IMR-90 (cell line): ENCODE data around the gene KCNS1. TPM values are rescaled to one million over a fixed set of nuclear protein-coding genes. Genes with fewer than 3 reads are reported as not detected.

Experiments
- ATAC-seq: fragments of 200-7000 bp; cut with Tn5 transposase; 2 replicates; pipeline ENCODE4 v1.9.1; 2020; ENCODE audit warnings: low read depth, mild to moderate bottlenecking, moderate library complexity
- BruUV-seq: library from RNA; stranded (reverse); fragments of 400-500 nt; replicated peaks from 2 replicates; lab custom pipeline; 2021; lab: Mats Ljungman, UMichigan
- CTCF ChIA-PET: fragments of 300-600 bp; formaldehyde crosslinking; extraction: SDS; loops from one replicate; lab custom pipeline; 2021; ENCODE audit warnings: antibody characterized with exemption; lab: Yijun Ruan, JAX
- POLR2A ChIA-PET: fragments of 300-600 bp; sonication (Branson Sonifier 250); formaldehyde crosslinking; loops from one replicate; lab custom pipeline; 2022; ENCODE audit warnings: antibody characterized with exemption; ENCODE audit not compliant: unreplicated experiment; lab: Charles Lee
- DNase-seq: peaks from one replicate; pipeline ENCODE4 v3.0.0; 2013
- H2AFZ ChIP-seq: replicated peaks from 2 replicates; pipeline ENCODE3; 2013; ENCODE audit warnings: low read length, mild to moderate bottlenecking; ENCODE audit not compliant: poor library complexity
- H2AK5ac ChIP-seq: 2 replicates; pipeline ENCODE4 v1.6.1; 2013; ENCODE audit warnings: low read depth, low read length, inconsistent platforms
- H2AK9ac ChIP-seq: replicated peaks from 2 replicates; pipeline ENCODE3; 2013; ENCODE audit warnings: mild to moderate bottlenecking, low read depth, low read length, moderate library complexity; ENCODE audit not compliant: poor library complexity
- H2BK120ac ChIP-seq: 2 replicates; pipeline ENCODE4 v1.6.1; 2013; ENCODE audit warnings: low read depth, low read length, inconsistent platforms
- H2BK15ac ChIP-seq: 3 replicates; pipeline ENCODE4 v1.6.1; 2013; ENCODE audit warnings: low read depth, low read length, inconsistent platforms
- H2BK20ac ChIP-seq: 2 replicates; pipeline ENCODE4 v1.6.1; 2013; ENCODE audit warnings: low read depth, mild to moderate bottlenecking, inconsistent platforms, low read length, moderate library complexity
- H2BK5ac ChIP-seq: 2 replicates; pipeline ENCODE4 v1.6.1; 2013; ENCODE audit warnings: mild to moderate bottlenecking, low read depth, low read length, inconsistent platforms; ENCODE audit not compliant: poor library complexity, severe bottlenecking
- H3K14ac ChIP-seq: replicated peaks from 2 replicates; pipeline ENCODE4 v1.6.1; 2013; ENCODE audit warnings: low read depth, low read length, inconsistent platforms
- H3K18ac ChIP-seq: 2 replicates; pipeline ENCODE4 v1.6.1; 2013; ENCODE audit warnings: low read depth, low read length, control low read depth
- H3K23ac ChIP-seq: 2 replicates; pipeline ENCODE4 v1.6.1; 2013; ENCODE audit warnings: low read depth, low read length, inconsistent platforms
- H3K27ac ChIP-seq: 2 replicates; pipeline ENCODE4 v1.5.1; 2013; ENCODE audit warnings: mild to moderate bottlenecking, control low read depth, low read length; ENCODE audit not compliant: insufficient read depth
- H3K27me3 ChIP-seq: 2 replicates; pipeline ENCODE4 v1.6.1; 2013; ENCODE audit warnings: low read length; ENCODE audit not compliant: control insufficient read depth, insufficient read depth
- H3K36me3 ChIP-seq: 2 replicates; pipeline ENCODE4 v1.6.1; 2013; ENCODE audit warnings: low read length, mixed read lengths; ENCODE audit not compliant: control insufficient read depth, insufficient read depth
- H3K4ac ChIP-seq: 2 replicates; pipeline ENCODE4 v1.6.1; 2013; ENCODE audit warnings: low read depth, low read length, inconsistent platforms
- H3K4me1 ChIP-seq: 2 replicates; pipeline ENCODE4 v1.6.1; 2013; ENCODE audit warnings: low read length, mixed read lengths; ENCODE audit not compliant: control insufficient read depth, insufficient read depth
- H3K4me2 ChIP-seq: 2 replicates; pipeline ENCODE4 v1.6.1; 2013; ENCODE audit warnings: low read depth, mild to moderate bottlenecking, control low read depth, low read length, moderate library complexity
- H3K4me3 ChIP-seq: 2 replicates; pipeline ENCODE4 v1.5.1; 2013; ENCODE audit warnings: low read depth, mild to moderate bottlenecking, control low read depth, low read length, moderate library complexity; ENCODE audit not compliant: insufficient read depth
- H3K56ac ChIP-seq: 2 replicates; pipeline ENCODE4 v1.6.1; 2013; ENCODE audit warnings: low read length, inconsistent platforms; ENCODE audit not compliant: insufficient read depth; ENCODE audit errors: extremely low read depth
- H3K79me1 ChIP-seq, 2 experiments: 2 replicates each; pipeline ENCODE4 v1.6.1; 2013; ENCODE audit warnings: low read length in 2 of 2, inconsistent platforms in 1 of 2, low read depth in 1 of 2
- H3K9ac ChIP-seq: 2 replicates; pipeline ENCODE4 v1.6.1; 2013; ENCODE audit warnings: low read depth, low read length, control low read depth
- H3K9me1 ChIP-seq: 2 replicates; pipeline ENCODE4 v1.6.1; 2013; ENCODE audit warnings: low read length, inconsistent platforms; ENCODE audit not compliant: insufficient read depth
- H3K9me3 ChIP-seq: 2 replicates; pipeline ENCODE4 v1.6.1; 2013; ENCODE audit warnings: low read length; ENCODE audit not compliant: control insufficient read depth, insufficient read depth
- H4K20me1 ChIP-seq: 2 replicates; pipeline ENCODE4 v1.6.1; 2013; ENCODE audit warnings: low read length, inconsistent platforms; ENCODE audit not compliant: insufficient read depth
- H4K5ac ChIP-seq: 2 replicates; pipeline ENCODE4 v1.6.1; 2013; ENCODE audit warnings: mild to moderate bottlenecking, low read depth, low read length, control low read depth
- H4K8ac ChIP-seq, 2 experiments: 2 replicates each; pipeline ENCODE4 v1.6.1; 2013; ENCODE audit warnings: low read depth in 2 of 2, low read length in 2 of 2, control low read depth in 1 of 2, inconsistent platforms in 1 of 2
- H4K91ac ChIP-seq: 2 replicates; pipeline ENCODE4 v1.6.1; 2013; ENCODE audit warnings: low read depth, low read length, inconsistent platforms; ENCODE audit not compliant: insufficient read depth
- BHLHE40 ChIP-seq: fragments of 150-350 bp; IDR thresholded peaks from 2 replicates; pipeline ENCODE4 v1.6.1; 2016; ENCODE audit warnings: mild to moderate bottlenecking, low read depth, low read length
- CEBPB ChIP-seq: IDR thresholded peaks from 2 replicates; pipeline ENCODE4 v1.6.1; 2012; ENCODE audit warnings: low read depth, low read length, improper control_type of control experiment
- CHD1 ChIP-seq: IDR thresholded peaks from 2 replicates; pipeline ENCODE4 v1.6.1; 2012; ENCODE audit warnings: low read depth, low read length, improper control_type of control experiment
- ELK1 ChIP-seq: fragments of 150-350 bp; IDR thresholded peaks from 2 replicates; pipeline ENCODE4 v1.6.1; 2016; ENCODE audit warnings: low read depth, mild to moderate bottlenecking, low read length, moderate library complexity, borderline replicate concordance
- FOS ChIP-seq: fragments of 150-350 bp; IDR thresholded peaks from 2 replicates; pipeline ENCODE4 v1.6.1; 2016; ENCODE audit warnings: low read depth, low read length
- MAFK ChIP-seq: IDR thresholded peaks from 2 replicates; pipeline ENCODE4 v1.6.1; 2012; ENCODE audit warnings: low read depth, low read length, improper control_type of control experiment
- MAZ ChIP-seq: IDR thresholded peaks from 2 replicates; pipeline ENCODE4 v1.6.1; 2012; ENCODE audit warnings: low read depth, mild to moderate bottlenecking, low read length, improper control_type of control experiment, moderate library complexity, borderline replicate concordance
- MXI1 ChIP-seq: IDR thresholded peaks from 2 replicates; pipeline ENCODE4 v1.6.1; 2012; ENCODE audit warnings: low read depth, mild to moderate bottlenecking, low read length, moderate library complexity, borderline replicate concordance
- NFE2L2 ChIP-seq: fragments of 150-350 bp; IDR thresholded peaks from 2 replicates; pipeline ENCODE4 v1.6.1; 2016; ENCODE audit warnings: low read depth, mild to moderate bottlenecking, low read length
- POLR2A ChIP-seq: IDR thresholded peaks from 2 replicates; pipeline ENCODE4 v1.6.1; 2012; ENCODE audit warnings: mild to moderate bottlenecking, low read depth, low read length
- RAD21 ChIP-seq: IDR thresholded peaks from 2 replicates; pipeline ENCODE4 v1.6.1; 2012; ENCODE audit warnings: low read length, improper control_type of control experiment
- RCOR1 ChIP-seq: IDR thresholded peaks from 2 replicates; pipeline ENCODE4 v1.6.1; 2012; ENCODE audit warnings: mild to moderate bottlenecking, low read length, improper control_type of control experiment; ENCODE audit not compliant: insufficient replicate concordance
- RFX5 ChIP-seq: IDR thresholded peaks from 2 replicates; pipeline ENCODE4 v1.8.0; 2012; ENCODE audit warnings: low read depth, mild to moderate bottlenecking, low read length, moderate library complexity
- SMC3 ChIP-seq: fragments of 150-350 bp; IDR thresholded peaks from 2 replicates; pipeline ENCODE4 v1.6.1; 2016; ENCODE audit warnings: low read depth, mild to moderate bottlenecking, antibody characterized with exemption, low read length, moderate library complexity
- USF2 ChIP-seq: fragments of 150-350 bp; IDR thresholded peaks from 2 replicates; pipeline ENCODE4 v1.6.1; 2017; ENCODE audit warnings: mild to moderate bottlenecking, antibody characterized with exemption, low read length, low read depth
- WGBS, 2 experiments: methylation state at CpG; one replicate each; pipeline versions ENCODE4 v1.1.5 to v1.1.7; 2013; ENCODE audit warnings: missing lambda C conversion rate in 2 of 2; ENCODE audit not compliant: insufficient read length in 1 of 2; ENCODE audit errors: extremely low coverage in 2 of 2; 5-methylcytosine and 5-hydroxymethylcytosine counted together
- dilution Hi-C: fragments of 300-500 bp; cut with HindIII; formaldehyde crosslinking; loops from one replicate; pipeline ENCODE4 v1.14.3; 2018; ENCODE audit warnings: low sequenced_read_pairs; ENCODE audit not compliant: unreplicated experiment
- in situ Hi-C: fragments of 300-500 bp; cut with MboI; formaldehyde crosslinking; loops from 3 replicates; pipeline ENCODE4 v1.14.3; 2019; ENCODE audit warnings: low sequenced_read_pairs, inconsistent platforms, mixed read lengths
- intact Hi-C: fragments of 100-400 bp; cut with micrococcal nuclease; formaldehyde crosslinking; loops from 2 replicates; pipeline ENCODE4 v1.10.0; 2022
- polyA plus RNA-seq, 3 experiments: library from polyadenylated mRNA; depleted of rRNA; stranded (reverse); fragments of >200 nt; gene quantifications; 2 replicates each; pipeline ENCODE4 v1.2.3, GENCODE V29; 2012; ENCODE audit warnings: low replicate concordance in 1 of 3
- total RNA-seq: library from RNA; depleted of rRNA; stranded (reverse); fragments of >200 nt; gene quantifications from 2 replicates; pipeline ENCODE4 v1.2.3, GENCODE V29; 2012
- TF ChIP-seq, protein P1 (sequence below): conservative IDR thresholded peaks from 2 replicates; pipeline ENCODE4 v1.5.1; 2012; ENCODE audit warnings: mild to moderate bottlenecking, low read depth, low read length, improper control_type of control experiment

KCNS1 gene
- total and polyA plus RNA-seq, 2 of the 4 experiments (the other 2 are of a cell fraction) = 0.54 to 0.62 TPM

- Histone ChIP-seq H4K20me1 (no peaks in the 10 kb centered on the region), H2AFZ (no peak overlapping the region), H3K27me3 (peaks cover 13% of the 10 kb centered on the region), H3K4me1 (no peaks in the 10 kb centered on the region), H3K4me2 (no peak overlapping the region), H3K9ac (no peak overlapping the region), H2AK5ac (no peak overlapping the region), H2BK120ac (no peak overlapping the region), H3K14ac (no peak overlapping the region), H3K4ac (no peak overlapping the region), H3K56ac (no peak overlapping the region), H3K9me1 (no peaks in the 10 kb centered on the region), H3K36me3 (no peaks in the 10 kb centered on the region), H4K91ac (no peak overlapping the region), H3K79me1 (no peaks in the 10 kb centered on the region), H2BK5ac (no peak overlapping the region), H4K5ac (no peak overlapping the region), H2BK15ac (no peak overlapping the region), H2AK9ac (no peak overlapping the region), H3K4me3 (no peak overlapping the region), H3K27ac (no peak overlapping the region), H3K9me3 (no peaks in the 10 kb centered on the region), H4K8ac (no peak overlapping the region), H2BK20ac (no peak overlapping the region), H3K23ac (no peak overlapping the region), H3K18ac (no peak overlapping the region)
- in situ Hi-C loops (no loop called here), dilution Hi-C loops (no loop called here), intact Hi-C loops (loop anchor here (10.0 kb wide), 1 partner anchor 147 kb away; no protein-coding TSS in a partner anchor)
- no CpG with 5 or more reads among the region's 2 CpGs for WGBS, 2 experiments
- TF ChIP-seq CEBPB (no peak), MAZ (no peak), MAFK (no peak), ELK1 (no peak), RFX5 (no peak), CHD1 (no peak), FOS (no peak), NFE2L2 (no peak), RCOR1 (no peak), POLR2A (no peak), MXI1 (no peak), SMC3 (no peak), RAD21 (no peak), BHLHE40 (no peak), USF2 (no peak)
- TF ChIP-seq, protein P1, sequence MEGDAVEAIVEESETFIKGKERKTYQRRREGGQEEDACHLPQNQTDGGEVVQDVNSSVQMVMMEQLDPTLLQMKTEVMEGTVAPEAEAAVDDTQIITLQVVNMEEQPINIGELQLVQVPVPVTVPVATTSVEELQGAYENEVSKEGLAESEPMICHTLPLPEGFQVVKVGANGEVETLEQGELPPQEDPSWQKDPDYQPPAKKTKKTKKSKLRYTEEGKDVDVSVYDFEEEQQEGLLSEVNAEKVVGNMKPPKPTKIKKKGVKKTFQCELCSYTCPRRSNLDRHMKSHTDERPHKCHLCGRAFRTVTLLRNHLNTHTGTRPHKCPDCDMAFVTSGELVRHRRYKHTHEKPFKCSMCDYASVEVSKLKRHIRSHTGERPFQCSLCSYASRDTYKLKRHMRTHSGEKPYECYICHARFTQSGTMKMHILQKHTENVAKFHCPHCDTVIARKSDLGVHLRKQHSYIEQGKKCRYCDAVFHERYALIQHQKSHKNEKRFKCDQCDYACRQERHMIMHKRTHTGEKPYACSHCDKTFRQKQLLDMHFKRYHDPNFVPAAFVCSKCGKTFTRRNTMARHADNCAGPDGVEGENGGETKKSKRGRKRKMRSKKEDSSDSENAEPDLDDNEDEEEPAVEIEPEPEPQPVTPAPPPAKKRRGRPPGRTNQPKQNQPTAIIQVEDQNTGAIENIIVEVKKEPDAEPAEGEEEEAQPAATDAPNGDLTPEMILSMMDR = no peak
- CTCF ChIA-PET = interaction anchor here (1.5 kb wide), 1 partner anchor 16 kb away, joined by 3 read pairs; no protein-coding TSS in a partner anchor
- ATAC-seq = no peak
- no TSS peak for BruUV-seq
- POLR2A ChIA-PET = no interaction called here
- DNase-seq = no peak
Measured at GRCh38 chr20:45128099-45128498, 27.2 kb upstream of the KCNS1 start.
